GM13976 (cell line): ENCODE measurements around the gene ISL1.

Source experiments
- DNase-seq: peaks from one replicate; pipeline ENCODE4 v3.0.0; 2012; ENCODE audit warnings: low spot score
- in situ Hi-C: fragments of 300-500 bp; cut with MboI; formaldehyde crosslinking; loops from one replicate; pipeline ENCODE4 v1.12.0; 2022; ENCODE audit warnings: low sequenced_read_pairs, mixed read lengths, inconsistent platforms; ENCODE audit not compliant: unreplicated experiment
- TF ChIP-seq, protein P1 (sequence below): IDR thresholded peaks from 2 replicates; pipeline ENCODE4 v1.5.1; 2012; ENCODE audit warnings: borderline replicate concordance, mild to moderate bottlenecking; ENCODE audit not compliant: insufficient read depth; ENCODE audit errors: extremely low read depth, missing control alignments, control extremely low read depth

The ISL1 gene

DNA sequence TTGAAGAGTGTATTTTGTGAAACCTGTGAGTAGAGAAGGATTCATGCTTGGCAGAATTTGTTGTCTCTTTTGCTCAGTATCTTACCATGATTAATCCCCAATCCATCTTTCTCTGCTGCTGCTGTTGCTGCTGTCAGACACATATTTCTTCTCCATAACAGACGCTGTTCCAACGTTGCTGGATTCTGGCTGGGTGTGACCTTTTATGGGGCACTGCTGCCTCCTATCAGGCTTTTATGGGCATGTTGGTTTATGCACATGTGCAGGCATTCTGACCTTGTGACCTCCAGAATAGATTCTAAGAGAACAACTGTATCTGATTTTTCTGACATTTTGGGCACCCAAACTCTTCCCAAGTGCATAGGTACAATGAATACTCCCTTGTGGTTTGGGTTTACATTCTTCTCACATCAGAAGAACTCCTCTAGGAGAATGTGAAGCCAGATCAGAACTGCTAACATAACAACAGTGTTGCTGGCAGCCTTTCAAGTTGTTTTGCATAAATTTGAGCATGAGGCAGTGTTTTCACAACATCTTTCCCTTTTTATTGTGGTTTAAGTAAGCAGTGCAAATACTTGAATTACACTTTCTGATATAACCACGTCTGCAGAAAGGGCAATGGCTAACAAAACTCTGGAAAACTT, 9.2 kb upstream of the ISL1 start:
- no peak for DNase-seq
- TF ChIP-seq, protein P1, sequence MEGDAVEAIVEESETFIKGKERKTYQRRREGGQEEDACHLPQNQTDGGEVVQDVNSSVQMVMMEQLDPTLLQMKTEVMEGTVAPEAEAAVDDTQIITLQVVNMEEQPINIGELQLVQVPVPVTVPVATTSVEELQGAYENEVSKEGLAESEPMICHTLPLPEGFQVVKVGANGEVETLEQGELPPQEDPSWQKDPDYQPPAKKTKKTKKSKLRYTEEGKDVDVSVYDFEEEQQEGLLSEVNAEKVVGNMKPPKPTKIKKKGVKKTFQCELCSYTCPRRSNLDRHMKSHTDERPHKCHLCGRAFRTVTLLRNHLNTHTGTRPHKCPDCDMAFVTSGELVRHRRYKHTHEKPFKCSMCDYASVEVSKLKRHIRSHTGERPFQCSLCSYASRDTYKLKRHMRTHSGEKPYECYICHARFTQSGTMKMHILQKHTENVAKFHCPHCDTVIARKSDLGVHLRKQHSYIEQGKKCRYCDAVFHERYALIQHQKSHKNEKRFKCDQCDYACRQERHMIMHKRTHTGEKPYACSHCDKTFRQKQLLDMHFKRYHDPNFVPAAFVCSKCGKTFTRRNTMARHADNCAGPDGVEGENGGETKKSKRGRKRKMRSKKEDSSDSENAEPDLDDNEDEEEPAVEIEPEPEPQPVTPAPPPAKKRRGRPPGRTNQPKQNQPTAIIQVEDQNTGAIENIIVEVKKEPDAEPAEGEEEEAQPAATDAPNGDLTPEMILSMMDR, result no peak
- in situ Hi-C loops, result no loop called here

DNA sequence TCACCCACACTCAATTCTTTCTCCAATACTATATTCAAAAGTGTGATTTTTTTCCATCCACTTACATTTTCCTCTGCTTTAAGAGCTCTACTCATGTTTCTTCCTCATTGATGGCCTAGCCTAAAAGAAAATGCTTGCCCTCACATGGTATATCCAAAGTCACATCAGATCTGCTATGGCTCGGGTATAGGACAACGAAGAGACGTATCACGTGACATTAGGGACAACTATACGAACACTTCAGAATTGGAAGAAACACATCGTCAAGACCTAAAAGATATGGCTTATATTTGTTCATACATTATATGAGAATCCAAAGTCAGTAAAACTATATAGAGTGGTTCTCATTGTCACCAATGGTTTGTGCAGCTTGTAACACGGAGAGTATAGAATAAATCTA, 8.2 kb upstream of the ISL1 start:
- no peak for DNase-seq
- in situ Hi-C loops, result loop anchor here (25.0 kb wide), 1 partner anchor 413 kb away; no protein-coding TSS in a partner anchor
- TF ChIP-seq, protein P1, result no peak

DNA sequence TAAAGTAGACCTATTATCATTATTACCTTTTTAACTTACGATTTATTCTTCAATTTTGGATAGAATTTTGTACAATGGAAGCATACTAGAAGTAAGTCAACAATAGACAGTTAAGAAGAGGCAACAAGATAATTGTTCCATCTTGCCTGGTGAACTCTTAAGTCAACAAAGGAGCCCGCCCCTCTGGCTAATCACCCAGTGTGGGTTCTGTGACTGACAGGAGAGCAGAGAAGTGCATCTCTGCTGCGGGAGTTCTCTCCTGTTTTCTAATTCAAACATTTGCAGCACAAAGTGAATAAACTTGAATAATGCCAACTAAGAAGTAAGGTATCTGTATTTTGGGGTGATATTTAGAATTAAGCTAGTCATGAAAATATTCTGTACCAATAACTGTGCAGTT, 6.7 kb upstream of the ISL1 start:
- DNase-seq, result no peak
- TF ChIP-seq, protein P1, result no peak
- in situ Hi-C loops, result loop anchor here (25.0 kb wide), 1 partner anchor 414 kb away; no protein-coding TSS in a partner anchor

DNA sequence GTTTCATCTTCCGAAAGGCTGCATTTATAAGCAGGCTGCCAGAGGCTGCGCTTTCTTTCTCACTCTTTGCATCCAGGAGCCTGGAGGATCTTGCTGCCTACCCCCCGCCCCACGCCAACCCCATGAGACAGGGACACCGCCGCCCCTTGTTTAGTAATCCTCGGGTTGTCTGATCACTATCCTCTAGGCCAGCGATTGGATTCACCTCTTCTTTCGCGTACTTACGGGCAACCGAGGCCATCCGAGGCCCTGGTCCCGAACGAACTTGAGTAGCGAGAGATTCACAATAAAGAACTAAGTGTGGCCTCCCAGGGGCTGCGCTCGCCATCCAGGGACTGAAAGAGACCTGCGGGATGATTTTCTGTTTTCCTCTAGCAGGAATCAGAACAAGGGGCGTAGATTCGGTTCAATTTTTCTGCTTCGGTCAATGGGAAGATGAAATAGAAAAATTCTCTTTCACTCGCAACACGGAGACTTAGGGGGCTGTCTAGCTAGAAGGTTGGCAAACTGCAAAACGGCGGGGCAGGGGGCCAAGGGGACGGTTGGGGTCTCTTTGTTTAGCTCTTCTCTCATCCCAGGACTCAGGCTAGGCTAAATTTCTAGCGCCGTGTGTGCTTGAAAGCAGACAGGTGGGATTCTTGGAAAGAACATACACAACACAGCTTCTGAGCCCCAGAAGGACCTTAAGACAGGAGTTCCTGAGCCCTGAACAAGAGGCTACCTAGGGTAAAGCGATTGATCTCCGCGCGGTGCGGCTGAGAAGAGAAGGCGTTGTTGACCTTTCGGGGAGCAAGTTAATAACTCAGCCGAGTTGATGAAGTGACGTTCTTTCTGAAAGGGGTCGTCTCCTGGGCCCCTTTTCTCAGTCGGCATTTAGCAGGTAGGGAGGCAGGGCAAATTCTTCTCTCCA, 5.8 kb upstream of the ISL1 start:
- DNase-seq, result no peak
- in situ Hi-C loops, result loop anchor here (25.0 kb wide), 1 partner anchor 415 kb away; no protein-coding TSS in a partner anchor
- TF ChIP-seq, protein P1, result no peak

DNA sequence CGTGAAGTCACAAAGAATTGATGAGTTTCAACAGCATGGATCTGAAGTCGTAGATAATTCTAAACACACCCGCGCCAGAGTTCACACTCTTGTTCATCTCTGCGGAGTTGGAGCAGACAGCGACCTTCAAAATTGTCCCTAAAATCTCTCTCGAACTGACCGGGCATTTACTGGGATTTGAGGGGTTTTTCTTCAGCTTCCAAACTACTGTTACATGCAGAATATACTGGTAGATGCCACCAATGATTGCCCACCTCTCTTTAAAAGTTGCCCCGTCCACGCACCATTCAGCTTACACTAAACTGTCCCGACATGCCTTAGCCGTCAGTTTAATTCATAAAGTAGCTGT, 5.2 kb upstream of the ISL1 start:
- TF ChIP-seq, protein P1, result no peak
- in situ Hi-C loops, result loop anchor here (25.0 kb wide), 1 partner anchor 416 kb away; no protein-coding TSS in a partner anchor
- DNase-seq, result no peak

DNA sequence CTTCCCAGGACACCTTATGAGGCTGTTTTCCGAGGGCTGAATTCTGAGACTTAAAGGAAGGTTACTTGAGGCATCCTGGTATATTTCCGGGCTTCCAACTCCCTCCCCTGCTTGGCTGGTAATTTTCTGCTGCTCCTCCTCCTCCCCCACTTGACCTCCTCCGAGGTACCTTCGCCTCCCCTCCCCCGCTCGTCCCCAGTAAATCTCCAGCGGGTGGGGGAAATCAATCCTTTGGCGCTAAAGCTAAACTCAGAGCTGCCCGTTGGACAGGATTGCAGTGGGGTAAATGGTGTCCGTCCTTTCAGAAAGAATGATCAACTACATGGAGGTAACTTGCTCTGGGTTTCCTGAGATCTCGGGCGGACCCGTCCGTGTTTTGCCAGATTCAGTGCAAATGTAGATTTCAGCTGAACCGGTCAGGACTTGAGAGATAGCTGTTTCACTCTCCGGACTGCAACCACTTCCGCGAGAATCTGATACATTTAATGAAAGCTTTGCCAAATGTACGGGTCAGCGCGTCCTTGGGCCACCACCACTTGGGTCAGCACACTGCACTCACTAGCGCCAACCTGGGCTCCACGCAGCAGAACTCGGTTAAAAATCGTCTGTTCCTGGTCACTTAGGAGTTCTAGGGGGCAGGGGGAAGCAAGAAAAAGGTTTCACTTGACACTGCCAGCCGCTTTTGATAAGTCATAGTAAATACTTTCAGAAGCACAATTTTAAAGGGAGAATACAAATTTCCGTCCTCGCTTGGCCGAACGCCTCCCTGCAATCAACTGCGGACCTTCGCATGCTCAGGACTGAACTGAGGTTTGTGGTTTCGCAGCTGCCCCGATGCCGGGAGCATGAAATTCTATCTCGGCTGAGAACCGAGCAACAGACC, 4.6 kb upstream of the ISL1 start:
- in situ Hi-C loops, result loop anchor here (25.0 kb wide), 1 partner anchor 416 kb away; no protein-coding TSS in a partner anchor
- TF ChIP-seq, protein P1, result no peak
- no peak for DNase-seq
